Stimulated activated CD4-positive, alpha-beta T cell treated with anti-CD3 and anti-CD28 coated beads, Interleukin-15, amount 100 ng/mL, for 24 hours (primary cell): ENCODE measurements around the gene NOS1.
"Not testable (repeated sequence)": the region's sequence is repeated elsewhere in the genome, so short reads cannot be mapped to it uniquely, and the experiment has no call there.

Experiments
- DNase-seq: peaks from one replicate; pipeline ENCODE4 v3.0.0-alpha.2; 2020

Gene NOS1

GRCh38 chr12:117199956-117200744 is 161.3 kb downstream of the NOS1 start:
- DNase-seq: not testable (repeated sequence)

- DNase-seq: not testable (repeated sequence)
These were observed 165.1 kb downstream of the NOS1 start for GRCh38 chr12:117196334-117196733.

- DNase-seq: not testable (repeated sequence)
These were observed 166.4 kb downstream of the NOS1 start for GRCh38 chr12:117195027-117195426.

- no peak for DNase-seq
These were observed 167.5 kb downstream of the NOS1 start for GRCh38 chr12:117193903-117194302.

- DNase-seq: not testable (repeated sequence)
These were observed 168.8 kb downstream of the NOS1 start for GRCh38 chr12:117192581-117192980.

GRCh38 chr12:117192057-117192456 is 169.4 kb downstream of the NOS1 start:
- no peak for DNase-seq

- DNase-seq: peak; percentile 93
These were observed 171.1 kb downstream of the NOS1 start, which contains the start of gene FBXO21 for GRCh38 chr12:117190210-117190781. Gene FBXO21, minus strand, starts transcription at chr12:117190470. Its CDS starts 14 bp downstream, at chr12:117190456.

- DNase-seq: peak; percentile 47
These were observed 171.7 kb downstream of the NOS1 start for GRCh38 chr12:117189725-117190209.

- no peak for DNase-seq
These were observed 172.3 kb downstream of the NOS1 start for GRCh38 chr12:117188961-117189724.

GRCh38 chr12:117188121-117188665 is 173.2 kb downstream of the NOS1 start:
- no peak for DNase-seq

GRCh38 chr12:117187421-117187820 is 174.0 kb downstream of the NOS1 start:
- DNase-seq: no peak

- DNase-seq: no peak
These were observed 178.6 kb downstream of the NOS1 start for GRCh38 chr12:117182866-117183265.

- DNase-seq: not testable (repeated sequence)
These were observed 180.0 kb downstream of the NOS1 start for GRCh38 chr12:117181468-117181843.

- no peak for DNase-seq
These were observed 180.5 kb downstream of the NOS1 start for GRCh38 chr12:117180758-117181467.

- no peak for DNase-seq
These were observed 182.7 kb downstream of the NOS1 start for GRCh38 chr12:117178745-117179144.

- DNase-seq: no peak
These were observed 183.1 kb downstream of the NOS1 start for GRCh38 chr12:117178301-117178700.

- DNase-seq: no peak
These were observed 189.3 kb downstream of the NOS1 start for GRCh38 chr12:117172168-117172567.

- no peak for DNase-seq
These were observed 189.8 kb downstream of the NOS1 start for GRCh38 chr12:117171499-117172162.

- DNase-seq: no peak
These were observed 191.9 kb downstream of the NOS1 start for GRCh38 chr12:117169548-117169947.

GRCh38 chr12:117168976-117169375 is 192.4 kb downstream of the NOS1 start:
- no peak for DNase-seq

- DNase-seq: no peak
These were observed 193.7 kb downstream of the NOS1 start for GRCh38 chr12:117167769-117168168.

- DNase-seq: no peak
These were observed 195.3 kb downstream of the NOS1 start for GRCh38 chr12:117166107-117166506.
